ENCODE data around the gene CAMK1G.

Gene CAMK1G

DNA sequence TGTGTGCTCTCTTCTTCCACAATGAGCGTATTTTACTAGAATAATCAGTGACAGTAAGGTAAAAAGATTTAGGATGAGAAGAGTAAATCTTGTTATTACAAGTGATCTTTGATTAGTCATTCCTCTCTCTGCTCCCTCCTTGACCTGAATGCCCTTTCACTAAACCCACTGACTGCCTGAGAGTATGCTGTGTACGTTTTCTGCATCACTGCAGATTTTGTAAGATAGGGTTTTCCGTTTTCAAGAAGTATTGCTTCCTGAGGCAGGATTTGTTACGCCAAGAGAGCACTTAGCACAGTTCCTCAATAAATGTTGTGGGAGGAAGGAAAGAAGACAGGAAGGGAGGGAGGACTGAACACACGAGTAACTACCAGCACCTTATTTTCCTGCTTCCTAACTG is 76.4 kb downstream of the CAMK1G start:
- Histone ChIP-seq H3K4me3 (replicated peaks; ENCODE audit: low read depth, low read length) (no peak overlapping the region), H3K36me3 (ENCODE audit: control insufficient read depth, insufficient read depth, low read length) (no peaks in the 10 kb centered on the region), H3K27me3 (replicated peaks; ENCODE audit: control insufficient read depth, insufficient read depth, low read length) (no peaks in the 10 kb centered on the region; the same call in 1 of the 2 replicates)
- peak; percentile 14 for DNase-seq (ENCODE audit: extremely low read depth, insufficient read length)
- TF ChIP-seq CTCF (IDR thresholded peaks at IDR 0.05; ENCODE audit: insufficient read depth, low read length, poor library complexity, severe bottlenecking), result no peak

DNA sequence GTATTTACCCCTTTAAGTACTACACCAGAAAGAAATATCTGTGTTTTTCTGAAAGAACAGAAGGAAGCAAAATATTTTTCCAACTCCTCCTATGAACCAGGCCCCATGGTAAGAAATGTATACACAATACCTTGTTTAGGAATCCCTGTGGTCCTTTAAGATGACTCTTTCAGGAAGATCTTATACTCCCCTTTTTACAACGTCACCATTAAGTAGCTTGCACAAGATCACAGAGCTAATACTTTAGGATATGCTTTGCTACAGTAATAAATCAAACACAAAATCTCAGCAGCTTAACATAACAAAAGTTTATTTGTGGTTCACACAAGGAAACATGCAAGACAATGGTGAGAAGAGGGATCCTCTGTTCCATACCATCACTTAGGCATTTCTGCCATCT is 77.6 kb downstream of the CAMK1G start:
- TF ChIP-seq CTCF (IDR thresholded peaks at IDR 0.05; ENCODE audit: insufficient read depth, low read length, poor library complexity, severe bottlenecking), result no peak
- no peaks in the 10 kb centered on the region; the same call in 1 of the 2 replicates for H3K27me3 ChIP-seq (replicated peaks; ENCODE audit: control insufficient read depth, insufficient read depth, low read length)
- H3K36me3 ChIP-seq (ENCODE audit: control insufficient read depth, insufficient read depth, low read length), result no peaks in the 10 kb centered on the region
- no peak for DNase-seq (ENCODE audit: extremely low read depth, insufficient read length)
- no peak overlapping the region for H3K4me3 ChIP-seq (replicated peaks; ENCODE audit: low read depth, low read length)

DNA sequence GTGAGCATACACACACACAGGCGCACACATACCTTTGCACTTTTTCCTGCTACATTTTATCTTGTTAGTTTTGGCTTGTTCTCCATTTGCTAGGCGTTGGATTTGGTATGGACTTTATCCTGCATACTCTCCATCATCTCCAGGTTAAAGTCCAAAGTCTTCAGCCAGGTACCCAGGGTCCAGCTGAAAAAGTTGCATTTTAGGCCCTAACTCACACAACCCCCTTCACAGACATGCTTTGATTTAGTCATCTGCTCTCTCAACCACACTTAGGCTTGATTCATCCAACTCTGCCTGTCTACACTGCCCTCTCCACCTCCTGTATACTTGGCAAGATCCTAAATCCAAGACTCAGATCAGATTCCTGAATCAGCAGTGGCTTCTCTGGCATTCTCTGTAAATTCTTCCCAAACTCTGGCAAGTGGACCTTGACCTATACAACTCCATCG is 79.4 kb downstream of the CAMK1G start:
- no peaks in the 10 kb centered on the region for H3K36me3 ChIP-seq (ENCODE audit: control insufficient read depth, insufficient read depth, low read length)
- no peak for TF ChIP-seq CTCF (IDR thresholded peaks at IDR 0.05; ENCODE audit: insufficient read depth, low read length, poor library complexity, severe bottlenecking)
- no peaks in the 10 kb centered on the region for H3K27me3 ChIP-seq (replicated peaks; ENCODE audit: control insufficient read depth, insufficient read depth, low read length)
- DNase-seq (ENCODE audit: extremely low read depth, insufficient read length), result no peak
- no peak overlapping the region for H3K4me3 ChIP-seq (replicated peaks; ENCODE audit: low read depth, low read length)

All from GM06990 (cell line).